Left lung (tissue), 10 donors: ENCODE measurements around the gene PLXNB1. TPM values are rescaled to one million over a fixed set of nuclear protein-coding genes. Genes with fewer than 3 reads are reported as not detected.
A peak's percentile ranks its signal among the peaks of the same experiment; 100 is the strongest.

Source experiments
- ATAC-seq: fragments of 200-7000 bp; cut with Tn5 transposase; one replicate; pipeline ENCODE4 v1.9.1; 2020; ENCODE audit warnings: moderate library complexity
- DNase-seq, 4 donors: peaks; one replicate each; pipeline ENCODE4 v3.0.0-alpha.2; 2013 to 2020
- H3K27ac ChIP-seq, 2 donors: fragments of 200-600 bp; sonication (generic) in 1 of 2; one replicate each; pipeline versions ENCODE4 v1.5.0 to v1.8.0; 2020 to 2021
- H3K27me3 ChIP-seq, 2 donors: fragments of 200-600 bp; sonication (generic) in 1 of 2; one replicate each; pipeline versions ENCODE4 v1.5.0 to v1.8.0; 2020 to 2021
- H3K36me3 ChIP-seq, 2 donors: fragments of 200-600 bp; sonication (generic) in 1 of 2; one replicate each; pipeline versions ENCODE4 v1.5.0 to v1.8.0; 2020 to 2021
- H3K4me1 ChIP-seq, 2 donors: fragments of 200-600 bp; one replicate each; pipeline ENCODE4 v1.8.0; 2021
- H3K4me3 ChIP-seq, 2 donors: fragments of 200-600 bp; sonication (generic) in 1 of 2; one replicate each; pipeline versions ENCODE4 v1.5.0 to v1.8.0; 2020 to 2021; ENCODE audit warnings: mild to moderate bottlenecking in 1 of 2
- H3K9me3 ChIP-seq, 2 donors: fragments of 200-600 bp; sonication (generic) in 1 of 2; one replicate each; pipeline versions ENCODE4 v1.5.0 to v1.8.0; 2020 to 2021
- intact Hi-C, 2 donors: fragments of 100-400 bp; cut with DNase I; formaldehyde crosslinking; loops; one replicate each; pipeline versions ENCODE4 v1.11.2 to v1.14.2; 2022
- polyA plus RNA-seq, 6 donors: library from polyadenylated mRNA; unstranded; fragments of 120-200 nt; gene quantifications; one replicate each; pipeline ENCODE4 v1.2.1, GENCODE V29; 2013; ENCODE audit not compliant: insufficient read length in 6 of 6
- total RNA-seq, 2 donors: library from RNA; stranded (reverse); fragmentation: NEBNext Ultra II Directional; extraction: Animal tissue kit (Norgen Biotek cat#: 25700); gene quantifications; one replicate each; pipeline ENCODE4 v1.2.1, GENCODE V29; 2021
- TF ChIP-seq, protein P1 (sequence below), 2 donors: fragments of 200-600 bp; sonication (generic) in 1 of 2; IDR thresholded peaks; one replicate each; pipeline versions ENCODE4 v1.5.0 to v1.8.0; 2021; ENCODE audit warnings: antibody characterized with exemption in 2 of 2
- donor health status: DM: no; HTN: yes; CAD: no.
- donor health status: DM: no; HTN: no; CAD: no.

The PLXNB1 gene
- total and polyA plus RNA-seq, 8 donors: 65.0 to 161 (median 109) TPM

DNA sequence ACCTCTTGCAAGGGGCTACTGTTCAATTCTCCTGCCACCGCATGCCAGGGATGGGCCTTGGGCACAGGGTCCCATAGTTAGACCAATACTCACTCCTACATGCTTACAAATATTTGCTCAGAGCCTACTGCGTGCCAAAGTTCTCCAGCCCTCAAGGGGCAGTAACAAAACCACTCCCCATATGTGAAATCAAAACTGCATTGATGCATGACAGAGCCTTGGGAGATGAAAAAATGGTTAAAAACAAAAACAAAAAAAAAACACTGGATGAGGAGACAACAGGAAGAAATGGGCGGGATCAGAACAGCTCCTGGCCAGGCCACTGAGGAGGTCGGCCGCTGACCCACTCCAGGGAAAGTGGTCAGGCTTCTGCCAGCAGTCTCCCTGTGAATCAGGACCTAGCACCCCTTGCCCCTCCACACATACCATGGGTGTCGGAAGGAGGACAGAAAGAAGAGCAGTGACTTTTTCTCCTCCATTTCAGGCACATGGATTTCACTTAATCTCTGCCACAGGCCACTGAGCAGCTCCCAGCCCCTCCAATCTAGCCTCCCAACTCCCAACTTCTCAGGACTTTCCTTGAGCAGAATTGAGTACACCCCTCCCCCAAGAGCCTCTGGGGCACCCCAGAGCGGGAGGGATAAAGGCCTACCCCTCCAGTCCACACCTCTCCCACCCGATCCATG, 2.8 kb downstream of the PLXNB1 start:
- H3K9me3 ChIP-seq: no peaks in the 10 kb centered on the region
- peaks cover 0 to 14% of the 10 kb centered on the region in 2 donors for H3K27me3 ChIP-seq
- TF ChIP-seq, protein P1, sequence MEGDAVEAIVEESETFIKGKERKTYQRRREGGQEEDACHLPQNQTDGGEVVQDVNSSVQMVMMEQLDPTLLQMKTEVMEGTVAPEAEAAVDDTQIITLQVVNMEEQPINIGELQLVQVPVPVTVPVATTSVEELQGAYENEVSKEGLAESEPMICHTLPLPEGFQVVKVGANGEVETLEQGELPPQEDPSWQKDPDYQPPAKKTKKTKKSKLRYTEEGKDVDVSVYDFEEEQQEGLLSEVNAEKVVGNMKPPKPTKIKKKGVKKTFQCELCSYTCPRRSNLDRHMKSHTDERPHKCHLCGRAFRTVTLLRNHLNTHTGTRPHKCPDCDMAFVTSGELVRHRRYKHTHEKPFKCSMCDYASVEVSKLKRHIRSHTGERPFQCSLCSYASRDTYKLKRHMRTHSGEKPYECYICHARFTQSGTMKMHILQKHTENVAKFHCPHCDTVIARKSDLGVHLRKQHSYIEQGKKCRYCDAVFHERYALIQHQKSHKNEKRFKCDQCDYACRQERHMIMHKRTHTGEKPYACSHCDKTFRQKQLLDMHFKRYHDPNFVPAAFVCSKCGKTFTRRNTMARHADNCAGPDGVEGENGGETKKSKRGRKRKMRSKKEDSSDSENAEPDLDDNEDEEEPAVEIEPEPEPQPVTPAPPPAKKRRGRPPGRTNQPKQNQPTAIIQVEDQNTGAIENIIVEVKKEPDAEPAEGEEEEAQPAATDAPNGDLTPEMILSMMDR (IDR thresholded peaks at IDR 0.05): no peak
- H3K36me3 ChIP-seq: peaks cover 0 to 7% of the 10 kb centered on the region in 2 donors
- ATAC-seq (no peak), DNase-seq (no peak)
- H3K4me3 ChIP-seq: peak overlapping the region in 1 of 2 donors; percentile 67
- H3K4me1 ChIP-seq: peaks cover 27 to 50% of the 10 kb centered on the region in 2 donors
- intact Hi-C loops: no loop called here
- H3K27ac ChIP-seq: peak overlapping the region in 1 of 2 donors; percentile 10

DNA sequence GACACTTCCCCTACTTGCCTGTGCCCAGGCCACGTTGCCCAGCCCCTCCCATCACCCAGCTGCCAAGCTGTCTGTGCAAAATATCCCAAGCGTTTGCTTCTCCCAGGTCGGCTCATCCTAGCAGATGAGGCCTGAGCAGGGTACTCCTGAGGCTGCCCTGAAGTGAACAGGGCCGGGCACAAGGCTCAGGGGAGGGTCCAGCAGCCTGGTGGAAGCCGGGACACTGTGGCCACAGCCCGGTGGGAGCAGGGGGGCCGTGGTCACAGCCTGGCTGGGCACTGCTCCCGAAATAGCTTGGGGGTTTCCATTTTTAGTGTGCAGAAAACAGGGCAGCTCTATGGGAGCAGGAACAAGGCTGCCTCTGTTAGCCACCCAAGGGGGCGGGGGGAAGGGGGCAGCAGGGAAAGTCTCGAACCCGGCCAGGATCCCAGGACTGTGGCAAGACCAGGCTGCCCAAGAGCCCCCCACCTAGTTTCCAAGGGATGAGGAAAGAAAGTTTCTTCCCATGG, 3.4 kb downstream of the PLXNB1 start:
- H3K36me3 ChIP-seq: peaks cover 0 to 5% of the 10 kb centered on the region in 2 donors
- peak overlapping the region in 1 of 2 donors; percentile 10 for H3K27ac ChIP-seq
- H3K4me1 ChIP-seq: peaks cover 27 to 50% of the 10 kb centered on the region in 2 donors
- DNase-seq (no peak), ATAC-seq (no peak)
- intact Hi-C loops: no loop called here
- peak overlapping the region in 1 of 2 donors; percentile 67 for H3K4me3 ChIP-seq
- TF ChIP-seq, protein P1 (IDR thresholded peaks at IDR 0.05): no peak
- H3K27me3 ChIP-seq: peaks cover 0 to 14% of the 10 kb centered on the region in 2 donors
- H3K9me3 ChIP-seq: no peaks in the 10 kb centered on the region

DNA sequence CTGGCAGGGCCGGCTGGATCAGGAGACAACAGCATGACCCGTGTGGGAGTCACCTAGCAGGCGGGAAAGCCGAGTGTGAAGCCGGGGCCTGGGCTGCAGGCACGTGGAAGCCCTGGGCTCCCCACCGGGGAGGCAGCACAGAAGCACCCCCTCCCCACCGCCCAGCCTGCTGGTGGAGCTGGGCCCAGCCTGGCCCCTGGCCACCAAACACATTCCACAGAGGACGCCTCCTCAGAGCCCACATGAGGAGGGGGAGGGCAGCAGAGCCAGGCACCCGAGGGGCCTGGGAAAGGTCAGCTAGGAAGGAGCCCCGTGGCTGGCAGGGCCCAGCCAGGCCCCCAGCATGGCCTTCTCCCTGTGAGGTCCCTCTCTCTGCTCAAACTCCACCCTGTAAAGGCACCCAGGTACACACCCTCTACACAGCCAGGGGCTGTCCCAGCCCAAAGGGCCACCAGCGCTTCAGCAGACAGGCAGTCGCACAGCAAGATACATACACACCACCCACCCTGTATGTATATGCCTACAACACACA, 4.5 kb downstream of the PLXNB1 start:
- peak in 2 of 4 donors; percentile 34 to 65 for DNase-seq
- Histone ChIP-seq H3K36me3 (peaks cover 0 to 7% of the 10 kb centered on the region in 2 donors), H3K27ac (no peak overlapping the region), H3K9me3 (no peaks in the 10 kb centered on the region), H3K4me1 (peaks cover 27 to 45% of the 10 kb centered on the region in 2 donors), H3K27me3 (peaks cover 0 to 14% of the 10 kb centered on the region in 2 donors), H3K4me3 (no peak overlapping the region)
- intact Hi-C loops: no loop called here
- ATAC-seq: no peak
- TF ChIP-seq, protein P1 (IDR thresholded peaks at IDR 0.05): no peak

DNA sequence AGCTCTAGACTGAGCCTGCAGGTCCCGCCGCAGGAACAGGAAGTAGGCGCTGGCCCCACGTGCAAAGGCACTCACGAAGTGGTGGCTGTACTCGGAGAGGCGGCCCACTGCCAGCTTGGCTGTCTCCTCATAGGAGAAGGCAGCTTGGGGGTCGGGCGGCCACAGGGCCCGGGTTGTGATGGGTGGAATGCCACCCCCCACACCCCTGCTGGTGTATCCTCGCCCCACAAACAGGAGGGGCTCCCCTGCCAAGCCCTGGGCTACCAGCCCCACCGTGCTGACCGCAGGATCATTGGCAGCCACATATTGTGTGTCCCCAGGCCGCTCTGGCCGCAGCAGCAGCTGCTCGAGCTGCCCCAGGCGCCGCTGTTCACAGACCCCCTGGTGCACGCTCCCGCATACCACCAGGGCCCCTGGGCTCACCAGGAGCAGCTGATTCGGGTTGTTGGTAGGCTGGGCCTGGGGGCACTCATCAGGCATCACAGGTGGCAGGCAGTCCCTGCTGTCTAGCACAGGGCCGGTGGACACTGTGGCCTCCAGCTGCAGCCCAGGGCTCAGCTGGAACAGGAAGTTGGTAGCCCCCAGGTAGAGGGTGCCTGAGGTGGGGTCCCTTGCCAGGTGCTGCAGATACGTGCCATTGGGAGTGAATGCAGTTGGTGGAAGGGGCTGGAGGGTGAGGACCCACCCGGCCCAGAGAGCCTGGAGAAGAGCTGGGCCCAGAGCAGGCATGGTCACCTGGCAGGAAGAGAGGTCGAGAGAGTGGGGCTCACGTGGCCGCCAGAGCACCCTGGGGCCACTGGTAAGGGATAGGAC, 5.8 kb downstream of the PLXNB1 start:
- H3K4me1 ChIP-seq: peaks cover 27 to 38% of the 10 kb centered on the region in 2 donors
- no peaks in the 10 kb centered on the region for H3K9me3 ChIP-seq
- ATAC-seq: no peak
- H3K27me3 ChIP-seq: peaks cover 0 to 13% of the 10 kb centered on the region in 2 donors
- DNase-seq: peak in 1 of 4 donors; percentile 71
- intact Hi-C loops: no loop called here
- no peak overlapping the region for H3K4me3 ChIP-seq
- no peak overlapping the region for H3K27ac ChIP-seq
- TF ChIP-seq, protein P1 (IDR thresholded peaks at IDR 0.05): no peak
- peaks cover 0 to 16% of the 10 kb centered on the region in 2 donors for H3K36me3 ChIP-seq
